ENCODE measurements around the gene PHACTR3. TPM values are rescaled to one million over a fixed set of nuclear protein-coding genes. Genes with fewer than 3 reads are reported as not detected.

The PHACTR3 gene
- total RNA-seq, 2 experiments from 2014 or later: not detected

- ChIA-PET POLR2A (no interaction called here), CTCF (interaction anchor here (0.6 to 2.2 kb wide), 5 partner anchors 9 to 1957 kb away, joined by 3 to 9 read pairs (median 5); no protein-coding TSS in a partner anchor)
Observed at GRCh38 chr20:59571551-59572314, 32.6 kb upstream of the PHACTR3 start.

DNA sequence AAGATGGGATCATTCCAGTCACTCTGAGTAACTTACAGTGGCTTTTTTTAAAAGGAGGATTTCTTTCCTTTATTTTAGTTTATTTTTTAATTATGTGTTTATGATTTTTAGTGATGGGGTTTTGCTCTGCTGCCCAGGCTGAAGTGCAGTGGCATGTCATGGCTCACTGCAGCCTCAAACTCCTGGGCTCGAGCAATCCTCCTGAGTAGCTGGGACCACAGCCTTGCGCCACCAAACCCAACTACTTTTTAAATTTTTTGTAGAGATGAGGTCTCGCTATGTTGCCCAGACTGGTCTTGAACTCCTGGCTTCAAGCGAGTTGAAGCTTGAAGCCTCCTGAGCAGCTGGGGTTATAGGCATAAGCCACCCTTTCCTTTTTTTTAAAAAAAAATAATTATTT is 31.8 kb upstream of the PHACTR3 start:
- ChIA-PET POLR2A (no interaction called here), CTCF (interaction anchor here (2.2 kb wide), 1 partner anchor 11 kb away, joined by 6 read pairs; no protein-coding TSS in a partner anchor)

DNA sequence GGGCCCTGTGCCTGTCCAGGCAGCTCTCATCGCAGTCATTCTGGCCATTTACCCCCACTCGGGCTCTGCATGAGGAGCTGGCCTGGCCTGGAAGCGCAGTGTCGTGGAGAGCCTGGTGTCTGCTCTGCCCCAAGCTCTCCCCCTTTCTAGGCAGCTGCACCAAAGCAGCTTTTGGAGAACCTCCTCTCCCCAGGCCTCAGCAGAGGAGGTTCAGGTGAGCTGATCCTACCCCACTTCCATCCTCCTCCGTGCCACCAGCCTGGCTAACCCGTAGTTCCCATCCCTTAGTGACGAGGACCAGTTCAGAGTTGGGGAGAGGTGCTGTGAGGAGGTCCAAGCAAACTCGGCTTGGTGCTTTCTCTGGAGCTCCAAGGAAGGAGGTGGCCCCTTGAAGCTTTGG is 30.5 kb upstream of the PHACTR3 start:
- POLR2A ChIA-PET: no interaction called here
- CTCF ChIA-PET: interaction anchor here (0.5 kb wide), 1 partner anchor 1027 kb away, joined by 3 read pairs; no protein-coding TSS in a partner anchor

DNA sequence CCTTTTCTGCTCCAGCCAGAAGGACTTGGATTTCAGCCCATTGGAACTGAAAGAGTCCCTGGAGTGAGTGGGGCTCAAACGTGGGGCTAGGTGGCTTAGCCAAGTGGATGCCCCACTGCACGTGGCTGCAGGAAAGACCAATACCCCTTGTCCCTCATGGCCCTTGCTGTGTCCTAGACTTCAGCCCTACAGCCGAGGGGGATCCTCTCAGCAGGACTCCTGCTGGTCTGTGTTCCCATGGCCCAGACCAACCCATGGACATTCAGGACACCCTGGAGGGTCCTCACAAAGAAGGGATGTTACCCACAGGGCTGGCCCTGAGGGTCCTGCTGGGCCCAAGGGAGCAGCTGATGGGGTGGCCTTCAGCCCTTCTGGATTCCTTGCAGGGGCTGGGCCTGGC is 30.0 kb upstream of the PHACTR3 start:
- ChIA-PET CTCF (no interaction called here), POLR2A (no interaction called here)

DNA sequence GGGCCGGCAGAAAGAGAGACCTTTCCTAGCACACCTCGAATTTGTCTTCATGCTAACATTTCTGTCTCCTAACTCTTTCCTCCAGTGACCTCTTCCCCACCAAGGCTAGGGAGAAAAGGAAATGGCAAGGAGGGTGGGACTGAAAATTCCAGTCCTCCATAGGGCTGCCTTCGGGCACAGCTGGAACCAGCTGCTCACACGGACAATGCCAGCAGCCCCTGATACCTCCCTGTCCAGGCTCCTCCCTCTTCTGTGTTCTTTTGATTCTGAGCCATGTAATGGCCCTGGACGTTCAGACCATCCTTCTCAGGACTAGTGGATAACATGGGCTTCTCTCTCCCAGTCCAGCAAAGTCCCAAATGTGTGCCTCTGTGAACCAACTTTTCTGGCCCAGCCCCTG is 29.1 kb upstream of the PHACTR3 start:
- ChIA-PET POLR2A (no interaction called here), CTCF (no interaction called here)

- ChIA-PET CTCF (no interaction called here), POLR2A (no interaction called here)
Observed at GRCh38 chr20:59575653-59576052, 28.7 kb upstream of the PHACTR3 start.

- POLR2A ChIA-PET: no interaction called here
- CTCF ChIA-PET: no interaction called here
Observed at GRCh38 chr20:59576216-59576953, 28.0 kb upstream of the PHACTR3 start.

GRCh38 chr20:59577037-59577808 is 27.1 kb upstream of the PHACTR3 start:
- ChIA-PET POLR2A (no interaction called here), CTCF (no interaction called here)

DNA sequence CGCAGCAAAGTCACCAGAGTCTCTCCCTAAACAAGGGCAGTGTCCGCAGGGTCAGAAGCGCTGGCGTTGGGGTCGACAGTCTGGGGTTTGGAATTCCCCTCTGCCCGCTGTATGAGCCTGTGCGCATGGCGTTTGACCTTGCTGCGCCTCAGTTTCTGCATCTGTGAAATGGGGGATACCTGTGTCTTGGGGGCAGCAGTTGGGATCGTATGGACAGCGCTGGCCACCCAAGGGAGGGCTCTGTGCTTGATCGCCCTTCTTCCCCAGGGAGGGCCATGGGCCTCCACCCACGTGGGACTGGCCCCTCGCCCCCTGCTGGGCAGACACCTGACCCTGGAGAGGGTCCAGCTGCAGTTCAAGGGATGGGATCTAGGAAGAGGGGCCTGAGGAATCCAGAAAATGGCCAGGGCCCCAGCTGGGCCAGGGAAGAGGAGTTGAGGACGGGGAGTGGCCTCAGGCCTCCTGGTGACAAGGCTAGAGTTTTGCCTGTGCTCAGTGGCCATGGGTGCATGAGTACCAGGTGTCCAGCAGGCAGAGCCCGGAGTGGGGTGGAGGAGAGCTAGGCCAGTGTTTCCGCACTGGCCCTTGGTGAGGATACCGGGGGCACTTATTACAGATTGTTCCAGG is 26.4 kb upstream of the PHACTR3 start:
- ChIA-PET POLR2A (no interaction called here), CTCF (no interaction called here)

- ChIA-PET POLR2A (no interaction called here), CTCF (no interaction called here)
Observed at GRCh38 chr20:59578436-59579403, 25.6 kb upstream of the PHACTR3 start.

DNA sequence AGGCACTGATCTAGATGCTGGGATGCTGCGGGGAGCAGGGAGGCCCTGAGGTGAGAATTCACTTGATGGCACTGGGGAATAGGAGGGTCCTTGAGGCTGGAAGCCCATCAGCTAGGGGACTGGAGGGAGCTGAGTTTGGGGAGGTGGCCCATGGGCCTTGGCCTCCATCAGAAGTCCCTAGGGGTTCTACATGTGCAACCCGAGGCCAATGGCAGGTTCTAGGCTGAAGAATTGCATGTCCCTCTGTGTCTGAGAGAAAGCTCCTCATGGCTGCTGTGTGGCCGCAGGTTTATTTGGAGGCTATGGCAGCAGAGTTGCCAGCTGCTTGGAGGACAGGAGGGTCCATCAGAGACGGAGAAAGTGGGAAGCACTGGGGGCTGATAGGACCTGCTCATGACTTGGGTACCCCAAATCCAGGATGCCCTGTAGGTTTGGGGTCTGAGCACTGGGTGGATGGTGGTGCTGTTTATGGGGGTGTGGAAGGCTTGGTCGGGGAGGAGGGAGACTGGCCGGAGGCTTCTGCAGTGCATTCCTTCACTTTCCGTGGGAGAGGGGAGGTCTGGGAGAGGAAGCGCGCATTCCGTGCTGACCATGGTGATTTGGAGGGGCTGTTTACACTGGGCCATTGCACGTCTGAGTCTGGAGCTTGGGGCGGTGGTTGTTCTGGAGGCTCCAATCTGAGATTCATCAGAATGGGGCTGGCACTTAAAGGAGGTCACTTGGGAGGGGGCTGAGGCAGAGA is 24.8 kb upstream of the PHACTR3 start:
- POLR2A ChIA-PET: no interaction called here
- CTCF ChIA-PET: no interaction called here

DNA sequence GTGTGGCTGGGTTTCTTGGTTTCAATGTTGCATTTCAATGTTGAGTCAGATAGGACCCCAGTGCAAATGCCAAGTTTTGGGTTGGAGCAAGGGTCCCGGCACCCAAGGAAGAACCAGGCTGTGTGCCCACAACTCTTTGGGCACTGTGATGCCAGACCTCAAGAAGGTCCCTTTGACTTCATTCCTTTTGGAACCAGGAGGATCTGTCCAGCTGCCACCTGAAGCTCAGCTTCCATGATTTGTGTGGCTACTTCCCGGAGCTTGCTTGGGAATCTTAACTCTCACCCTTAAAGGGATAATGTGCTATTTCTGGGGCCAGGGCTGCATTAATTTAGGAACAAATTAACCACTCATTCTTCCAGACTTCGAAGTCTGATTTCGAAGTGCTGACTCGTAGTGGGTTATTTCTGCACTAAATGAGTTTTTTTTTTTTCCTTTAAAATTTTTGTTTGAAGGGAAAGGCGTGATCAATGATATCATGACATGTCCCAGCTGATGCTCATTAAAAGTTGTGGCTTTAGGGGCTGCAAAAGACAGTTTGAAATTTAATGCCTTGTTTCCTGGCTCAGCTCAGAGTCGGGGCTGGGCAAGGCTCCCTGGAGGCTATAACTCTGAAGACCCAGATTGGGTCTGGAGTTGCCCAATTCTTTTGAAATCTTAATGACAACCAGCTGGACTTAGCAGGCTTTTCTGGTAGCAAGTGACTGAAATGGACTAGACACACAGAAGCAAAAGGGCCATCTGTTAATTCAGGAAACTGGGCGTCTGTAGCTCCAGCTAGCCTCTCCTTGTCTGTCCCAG is 24.0 kb upstream of the PHACTR3 start:
- ChIA-PET POLR2A (no interaction called here), CTCF (interaction anchor here (1.3 kb wide), 1 partner anchor 9 kb away, joined by 9 read pairs; no protein-coding TSS in a partner anchor)

DNA sequence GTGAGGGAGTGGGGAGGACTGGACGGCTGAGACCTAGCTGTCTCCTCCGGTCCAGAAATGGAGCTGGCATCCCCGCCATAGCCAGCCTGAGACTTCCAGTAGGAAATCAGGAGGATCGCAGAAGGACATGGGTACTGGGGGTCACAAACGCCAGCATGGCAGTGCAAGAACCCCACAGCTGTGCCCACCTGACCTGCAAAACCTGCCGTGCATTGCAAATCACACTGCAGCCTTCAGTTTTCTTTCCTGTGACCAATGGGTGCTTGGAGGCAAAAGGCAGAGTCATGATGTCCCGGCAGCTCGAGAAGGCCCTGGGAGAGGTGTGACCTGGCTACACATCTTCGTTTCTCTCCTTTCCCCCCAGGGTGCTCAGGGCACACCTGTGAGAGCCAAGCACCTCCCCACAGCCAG is 23.3 kb upstream of the PHACTR3 start:
- CTCF ChIA-PET: interaction anchor here (1.3 kb wide), 1 partner anchor 10 kb away, joined by 9 read pairs; no protein-coding TSS in a partner anchor

DNA sequence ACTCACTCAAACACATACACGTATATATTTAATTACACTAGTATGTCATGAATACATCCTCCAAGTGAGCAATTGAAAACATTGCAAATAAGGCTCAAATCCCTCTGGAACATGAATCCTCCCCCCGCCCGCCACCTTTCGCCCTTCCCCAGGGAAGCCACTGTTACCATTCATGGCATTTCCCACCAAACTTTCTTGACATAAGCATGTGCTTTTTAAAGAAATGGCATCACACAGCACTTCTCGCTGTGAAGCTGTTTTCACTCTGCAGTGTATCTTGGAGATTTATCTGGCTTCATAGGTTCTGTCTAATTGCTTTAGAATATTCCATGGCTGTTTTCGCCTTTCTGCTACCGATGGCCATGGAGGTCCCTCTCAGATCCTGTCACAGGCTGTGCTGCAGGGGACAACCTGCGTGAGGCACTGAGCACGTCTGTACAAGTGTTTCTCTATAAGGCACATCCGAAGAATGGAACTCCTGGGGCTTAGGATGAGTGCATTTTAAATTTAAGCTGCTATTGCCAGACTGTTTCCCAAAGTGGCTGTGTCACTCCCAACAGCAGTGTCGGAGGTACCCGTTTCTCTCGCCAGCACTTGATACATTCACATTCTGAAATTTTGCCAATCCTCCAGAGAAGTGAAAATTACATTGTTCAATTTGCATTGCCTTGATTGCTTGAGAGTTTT is 22.2 kb upstream of the PHACTR3 start:
- POLR2A ChIA-PET: no interaction called here
- CTCF ChIA-PET: no interaction called here

More for the DNA sequence above, 23.3 kb upstream of the PHACTR3 start:
- POLR2A ChIA-PET: no interaction called here

DNA sequence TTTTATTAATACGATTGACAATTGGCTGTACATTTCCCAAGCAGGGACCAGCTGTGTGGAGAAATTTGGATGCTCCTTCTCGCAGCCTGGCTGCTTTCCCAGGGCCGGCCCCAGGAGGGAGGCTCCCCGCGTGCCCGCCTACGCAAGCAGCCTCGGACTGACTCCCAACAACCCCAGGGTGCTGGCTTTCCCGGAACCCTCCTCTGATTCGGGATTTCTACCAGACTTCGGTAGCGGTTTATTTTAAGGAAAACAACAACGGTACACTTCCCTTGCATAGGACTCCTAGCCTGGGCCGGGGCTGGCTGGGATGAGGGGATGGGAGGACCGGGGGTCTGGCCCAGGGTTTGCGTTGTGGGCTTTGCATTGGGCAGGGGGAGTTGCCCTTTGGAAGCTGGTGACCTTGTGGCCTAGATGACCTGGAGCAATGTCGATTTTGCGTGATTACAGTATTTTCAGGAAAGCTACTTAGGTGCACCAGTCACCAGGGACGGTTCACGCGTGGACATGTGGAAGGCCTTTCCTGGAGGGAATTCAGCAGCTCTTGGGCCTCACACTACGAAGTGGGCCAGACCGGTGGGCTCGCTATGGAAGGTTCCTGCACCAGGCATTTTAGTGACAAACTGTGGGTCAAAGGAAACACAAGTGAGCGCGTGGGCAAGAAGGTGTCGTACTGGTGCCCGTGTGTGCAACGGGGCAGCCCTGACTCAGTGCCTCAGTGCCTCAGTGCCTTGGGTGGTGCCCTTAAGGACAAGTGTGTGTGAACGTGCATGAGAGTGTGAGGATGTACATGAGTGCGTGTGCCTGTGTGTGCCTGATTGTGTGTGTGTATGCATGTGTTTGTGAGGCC is 20.7 kb upstream of the PHACTR3 start:
- ChIA-PET CTCF (no interaction called here), POLR2A (no interaction called here)

- ChIA-PET POLR2A (no interaction called here), CTCF (no interaction called here)
Observed at GRCh38 chr20:59584278-59584925, 19.9 kb upstream of the PHACTR3 start.
